H1 (cell line): ENCODE data around the gene KNDC1. TPM values are rescaled to one million over a fixed set of nuclear protein-coding genes. Genes with fewer than 3 reads are reported as not detected.

Experiments
- BACH1 ChIP-seq: IDR thresholded peaks from 2 replicates; pipeline ENCODE4 v1.6.1; 2012; ENCODE audit warnings: low read length, improper control_type of control experiment
- CREB1 ChIP-seq: IDR thresholded peaks from 2 replicates; pipeline ENCODE4 v1.6.1; 2012; ENCODE audit warnings: inconsistent platforms
- EP300 ChIP-seq, 2 experiments: IDR thresholded peaks; 1 replicate in 1 of 2; 2 replicates in 1 of 2; pipeline ENCODE4 v1.6.1; 2011 to 2012; ENCODE audit warnings: low read depth in 2 of 2, low read length in 2 of 2, mild to moderate bottlenecking in 2 of 2, borderline replicate concordance in 1 of 2, inconsistent platforms in 1 of 2, moderate library complexity in 1 of 2
- KDM1A ChIP-seq: fragments of 200-600, 300-600 bp; sonication (generic); IDR thresholded peaks from 2 replicates; pipeline ENCODE4 v1.7.1; 2016; ENCODE audit warnings: mild to moderate bottlenecking, low read length, borderline replicate concordance
- SIN3A ChIP-seq, 2 experiments: IDR thresholded peaks in 1 of 2; conservative IDR thresholded peaks in 1 of 2; 2 replicates each; pipeline ENCODE4 v1.6.1; 2011 to 2012; ENCODE audit warnings: low read length in 2 of 2, improper control_type of control experiment in 1 of 2, low read depth in 1 of 2, mild to moderate bottlenecking in 1 of 2
- polyA plus RNA-seq, 7 experiments: library from polyadenylated mRNA; depleted of rRNA in 3 of 7; stranded (reverse) in 5 of 7; unstranded in 2 of 7; fragments of >200 nt in 5 of 7; fragments of 200-250 nt in 2 of 7; gene quantifications; 1 replicate in 5 of 7; 2 replicates in 1 of 7; 4 replicates in 1 of 7; pipeline versions ENCODE4 v1.2.1 to v1.2.3, GENCODE V29; 2011 to 2013; ENCODE audit warnings: missing spikeins in 2 of 7, mixed read lengths in 2 of 7
- total RNA-seq: library from RNA; stranded (reverse); fragmentation: NEBNext Ultra II Directional; extraction: Animal tissue kit (Norgen Biotek cat#: 25700); gene quantifications from 2 replicates; pipeline ENCODE4 v1.2.1, GENCODE V29; 2021
- TF ChIP-seq, protein P1 (sequence below): IDR thresholded peaks from 2 replicates; pipeline ENCODE4 v1.6.1; 2012; ENCODE audit warnings: inconsistent platforms

The KNDC1 gene
- total and polyA plus RNA-seq, 2 of the 8 experiments (the other 6 are each of a cell fraction or from before 2014, with no cell fraction given): 7.5 to 16.7 TPM

DNA sequence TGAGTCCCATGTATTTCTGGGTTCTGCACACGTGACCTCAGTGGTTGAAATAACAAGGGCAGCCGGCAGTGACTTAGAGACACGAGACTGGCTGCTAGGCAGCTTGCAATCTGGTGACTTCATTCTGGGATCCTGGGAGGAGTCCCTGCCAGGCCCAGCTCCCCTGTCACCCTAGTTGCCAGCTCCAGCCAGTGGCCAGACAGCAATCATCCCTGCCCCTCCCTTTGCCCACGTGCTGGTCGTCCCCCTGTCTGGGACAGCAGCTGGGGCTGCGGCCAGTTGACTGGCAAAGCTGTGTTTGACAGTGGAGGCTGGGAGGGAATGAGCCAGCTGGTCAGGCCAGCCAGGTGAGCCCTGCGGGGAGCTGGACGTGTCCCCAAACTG is 42.3 kb upstream of the KNDC1 start (continued):
- TF ChIP-seq, protein P1, sequence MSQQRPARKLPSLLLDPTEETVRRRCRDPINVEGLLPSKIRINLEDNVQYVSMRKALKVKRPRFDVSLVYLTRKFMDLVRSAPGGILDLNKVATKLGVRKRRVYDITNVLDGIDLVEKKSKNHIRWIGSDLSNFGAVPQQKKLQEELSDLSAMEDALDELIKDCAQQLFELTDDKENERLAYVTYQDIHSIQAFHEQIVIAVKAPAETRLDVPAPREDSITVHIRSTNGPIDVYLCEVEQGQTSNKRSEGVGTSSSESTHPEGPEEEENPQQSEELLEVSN: no peak
- TF ChIP-seq CREB1 (no peak), EP300 (IDR thresholded peaks at IDR 0.05; ENCODE audit: borderline replicate concordance in 1 of 2, low read depth in 2 of 2, low read length in 2 of 2) (no peak), BACH1 (no peak), SIN3A (conservative IDR thresholded peaks at IDR 0.05 in 1 of 2, IDR thresholded peaks at IDR 0.05 in 1 of 2; ENCODE audit: low read depth in 1 of 2, low read length in 2 of 2) (no peak), KDM1A (no peak)
